PFSK-1 (cell line): ENCODE data around the gene NFATC2IP.

Source experiments
- FOXP2 ChIP-seq: optimal IDR thresholded peaks from 2 replicates; pipeline ENCODE3; 2011; ENCODE audit warnings: borderline replicate concordance, control low read depth, inconsistent platforms; ENCODE audit not compliant: insufficient read depth; ENCODE audit errors: extremely low read length, extremely low read depth
- POLR2AphosphoS5 ChIP-seq: IDR thresholded peaks from 2 replicates; pipeline ENCODE4 v1.6.1; 2012; ENCODE audit warnings: low read depth, mild to moderate bottlenecking, control low read depth, low read length, moderate library complexity
- REST ChIP-seq, 2 experiments: IDR thresholded peaks; 2 replicates each; pipeline versions ENCODE4 v1.6.1 to v1.8.0; 2011 to 2012; ENCODE audit warnings: low read depth in 2 of 2, low read length in 2 of 2, control low read depth in 1 of 2, inconsistent platforms in 1 of 2, mild to moderate bottlenecking in 1 of 2, moderate library complexity in 1 of 2; ENCODE audit not compliant: insufficient read depth in 1 of 2
- SIN3A ChIP-seq: IDR thresholded peaks from 2 replicates; pipeline ENCODE4 v1.6.1; 2012; ENCODE audit warnings: mild to moderate bottlenecking, low read length, moderate library complexity, borderline replicate concordance; ENCODE audit not compliant: insufficient read depth
- TAF1 ChIP-seq: IDR thresholded peaks from 2 replicates; pipeline ENCODE4 v1.6.1; 2012; ENCODE audit warnings: low read length, control low read depth, borderline replicate concordance; ENCODE audit not compliant: insufficient read depth

NFATC2IP gene

GRCh38 chr16:28992496-28992895 is 41.8 kb downstream of the NFATC2IP start:
- TF ChIP-seq POLR2AphosphoS5, result no peak

- TF ChIP-seq FOXP2 (no peak), TAF1 (no peak), POLR2AphosphoS5 (no peak), REST (IDR thresholded peaks at IDR 0.05; ENCODE audit: insufficient read depth in 1 of 2, low read depth in 2 of 2, low read length in 2 of 2) (no peak), SIN3A (no peak)
Observed at GRCh38 chr16:28998837-28999236, 48.1 kb downstream of the NFATC2IP start.

- no peak for TF ChIP-seq SIN3A
- no peak for TF ChIP-seq TAF1
- TF ChIP-seq POLR2AphosphoS5, result no peak
- no peak for TF ChIP-seq FOXP2
- TF ChIP-seq REST (IDR thresholded peaks at IDR 0.05; ENCODE audit: insufficient read depth in 1 of 2, low read depth in 2 of 2, low read length in 2 of 2), result no peak
Observed at GRCh38 chr16:28999577-28999976, 48.8 kb downstream of the NFATC2IP start.

GRCh38 chr16:29000019-29000418 is 49.3 kb downstream of the NFATC2IP start:
- TF ChIP-seq SIN3A (no peak), TAF1 (no peak), POLR2AphosphoS5 (no peak), REST (IDR thresholded peaks at IDR 0.05; ENCODE audit: insufficient read depth in 1 of 2, low read depth in 2 of 2, low read length in 2 of 2) (no peak), FOXP2 (no peak)

- no peak for TF ChIP-seq POLR2AphosphoS5
- no peak for TF ChIP-seq TAF1
- no peak for TF ChIP-seq FOXP2
- TF ChIP-seq SIN3A, result no peak
- no peak for TF ChIP-seq REST (IDR thresholded peaks at IDR 0.05; ENCODE audit: insufficient read depth in 1 of 2, low read depth in 2 of 2, low read length in 2 of 2)
Observed at GRCh38 chr16:29007730-29008593, 57.2 kb downstream of the NFATC2IP start.
